ENCODE results near the gene RTN4RL2. TPM values are rescaled to one million over a fixed set of nuclear protein-coding genes. Genes with fewer than 3 reads are reported as not detected.

Gene RTN4RL2
- total and polyA plus RNA-seq, 9 of the 15 experiments (the other 6 are each of a cell fraction or from before 2014, with no cell fraction given): 0.06 to 1.9 (median 0.34) TPM; not detected in 4

GRCh38 chr11:57424137-57424791 lies 36.1 kb upstream of the RTN4RL2 start:
- peak overlapping the region; percentile 72 for H3K4me3 ChIP-seq
- POLR2A ChIA-PET: interaction anchor here (0.6 to 1.3 kb wide), 11 partner anchors 8 to 123 kb away, joined by 3 to 5 read pairs (median 4); partner anchors contain the start of gene TNKS1BP1
- intact Hi-C loops (cut with micrococcal nuclease): loop anchor here (2.0 kb wide), 2 partner anchors 21 to 37 kb away; no protein-coding TSS in a partner anchor
- no peaks in the 10 kb centered on the region for H3K9me3 ChIP-seq (replicated peaks; ENCODE audit: control insufficient read depth, insufficient read depth, low read depth, low read length)
- FAIRE-seq: no peak
- H4K20me1 ChIP-seq (replicated peaks; ENCODE audit: control insufficient read depth, insufficient read depth, low read length): peaks cover 12% of the 10 kb centered on the region; the same call in 1 of the 2 replicates
- no peak for ATAC-seq
- in situ Hi-C loops (cut with MboI): no loop called here
- peaks cover 80% of the 10 kb centered on the region for H3K79me2 ChIP-seq (ENCODE audit: control insufficient read depth, insufficient read depth, low read length)
- H2AFZ ChIP-seq (ENCODE audit: low read depth, low read length): no peak overlapping the region
- H3K4me1 ChIP-seq (replicated peaks in 1 of 2; ENCODE audit: control insufficient read depth in 2 of 2, insufficient read depth in 2 of 2, low read length in 2 of 2): peaks cover 42 to 48% of the 10 kb centered on the region in 2 experiments
- H3K27ac ChIP-seq (ENCODE audit: extremely low read depth, low read depth, low read length): peak overlapping the region; percentile 91
- no peak for DNase-seq (ENCODE audit: extremely low read depth in 1 of 4, low spot score in 3 of 4)
- peak overlapping the region; percentile 96 to 98 for H3K9ac ChIP-seq (ENCODE audit: insufficient read depth in 1 of 2, low read depth in 2 of 2, low read length in 2 of 2)
- 57% methylated on average over 8 of the region's 9 CpGs for whole genome bisulfite sequencing (ENCODE audit: insufficient coverage, low coverage, missing lambda C conversion rate)
- no peaks in the 10 kb centered on the region for H3K27me3 ChIP-seq (ENCODE audit: control insufficient read depth in 2 of 2, insufficient read depth in 2 of 2, low read length in 2 of 2)
- no TSS peak for BruUV-seq (replicated peaks)
- peaks cover 7% of the 10 kb centered on the region for H3K9me1 ChIP-seq (ENCODE audit: control insufficient read depth, insufficient read depth, low read length)
- CTCF ChIA-PET (ENCODE audit: low intra/inter-chr PET ratio): no interaction called here
- peak overlapping the region; percentile 90 for H3K4me2 ChIP-seq (ENCODE audit: insufficient read depth, low read length)
- H3K36me3 ChIP-seq (ENCODE audit: control insufficient read depth, insufficient read depth, low read length): peaks cover 70% of the 10 kb centered on the region
- TF ChIP-seq ZFP36 (IDR thresholded peaks at IDR 0.05; ENCODE audit: low read depth, low read length, partially characterized antibody) (peak; percentile 47), ZNF511 (CRISPR knock-in tag; IDR thresholded peaks at IDR 0.05) (0 out of 2 replicates have a peak, but pooled peaks have one; percentile 48), ZKSCAN8 (CRISPR knock-in tag; IDR thresholded peaks at IDR 0.05) (0 out of 2 replicates have a peak, but pooled peaks have one; percentile 12), ZBTB33 (CRISPR knock-in tag; IDR thresholded peaks at IDR 0.05) (0 out of 2 replicates have a peak, but pooled peaks have one; percentile 21), SOX6 (IDR thresholded peaks at IDR 0.05) (no peak), CSDE1 (IDR thresholded peaks at IDR 0.05) (peak in 1 of 2 experiments; percentile 34; a peak in 2 of 4 replicates), POLR2B (IDR thresholded peaks at IDR 0.05; ENCODE audit: low read depth, partially characterized antibody) (peak; percentile 48), SMARCA5 (IDR thresholded peaks at IDR 0.05) (peak; percentile 36; the same call in 1 of the 2 replicates), TRIM24 (IDR thresholded peaks at IDR 0.05) (no peak), HDGF (IDR thresholded peaks at IDR 0.05) (0 out of 2 replicates have a peak, but pooled peaks have one; percentile 78), KAT7 (CRISPR knock-in tag; IDR thresholded peaks at IDR 0.05; ENCODE audit: borderline replicate concordance) (no peak), POLR3A (IDR thresholded peaks at IDR 0.05; ENCODE audit: borderline replicate concordance, extremely low read depth, insufficient read depth, insufficient read length) (no peak), ARHGAP35 (IDR thresholded peaks at IDR 0.05; ENCODE audit: partially characterized antibody) (peak; percentile 71), SUPT5H (IDR thresholded peaks at IDR 0.05) (0 out of 2 replicates have a peak, but pooled peaks have one; percentile 35), ZNF431 (CRISPR knock-in tag; IDR thresholded peaks at IDR 0.05) (peak; percentile 43; the same call in 1 of the 2 replicates)
- TF ChIP-seq, protein P1, sequence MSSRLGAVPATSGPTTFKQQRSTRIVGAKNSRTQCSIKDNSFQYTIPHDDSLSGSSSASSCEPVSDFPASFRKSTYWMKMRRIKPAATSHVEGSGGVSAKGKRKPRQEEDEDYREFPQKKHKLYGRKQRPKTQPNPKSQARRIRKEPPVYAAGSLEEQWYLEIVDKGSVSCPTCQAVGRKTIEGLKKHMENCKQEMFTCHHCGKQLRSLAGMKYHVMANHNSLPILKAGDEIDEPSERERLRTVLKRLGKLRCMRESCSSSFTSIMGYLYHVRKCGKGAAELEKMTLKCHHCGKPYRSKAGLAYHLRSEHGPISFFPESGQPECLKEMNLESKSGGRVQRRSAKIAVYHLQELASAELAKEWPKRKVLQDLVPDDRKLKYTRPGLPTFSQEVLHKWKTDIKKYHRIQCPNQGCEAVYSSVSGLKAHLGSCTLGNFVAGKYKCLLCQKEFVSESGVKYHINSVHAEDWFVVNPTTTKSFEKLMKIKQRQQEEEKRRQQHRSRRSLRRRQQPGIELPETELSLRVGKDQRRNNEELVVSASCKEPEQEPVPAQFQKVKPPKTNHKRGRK (tag; IDR thresholded peaks at IDR 0.05): peak; percentile 64
- TF ChIP-seq, protein P2, sequence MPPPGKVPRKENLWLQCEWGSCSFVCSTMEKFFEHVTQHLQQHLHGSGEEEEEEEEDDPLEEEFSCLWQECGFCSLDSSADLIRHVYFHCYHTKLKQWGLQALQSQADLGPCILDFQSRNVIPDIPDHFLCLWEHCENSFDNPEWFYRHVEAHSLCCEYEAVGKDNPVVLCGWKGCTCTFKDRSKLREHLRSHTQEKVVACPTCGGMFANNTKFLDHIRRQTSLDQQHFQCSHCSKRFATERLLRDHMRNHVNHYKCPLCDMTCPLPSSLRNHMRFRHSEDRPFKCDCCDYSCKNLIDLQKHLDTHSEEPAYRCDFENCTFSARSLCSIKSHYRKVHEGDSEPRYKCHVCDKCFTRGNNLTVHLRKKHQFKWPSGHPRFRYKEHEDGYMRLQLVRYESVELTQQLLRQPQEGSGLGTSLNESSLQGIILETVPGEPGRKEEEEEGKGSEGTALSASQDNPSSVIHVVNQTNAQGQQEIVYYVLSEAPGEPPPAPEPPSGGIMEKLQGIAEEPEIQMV (tag; conservative IDR thresholded peaks at IDR 0.05; ENCODE audit: low read depth): 0 out of 2 replicates have a peak, but pooled peaks have one; percentile 44
